ENCODE results near the gene MACROH2A1.

- TF ChIP-seq CTCF (IDR thresholded peaks at IDR 0.05) (no peak), POLR2A (IDR thresholded peaks at IDR 0.05) (no peak)
These were observed 1.9 kb downstream of the MACROH2A1 start for GRCh38 chr5:135397084-135397483.
